H1 (cell line): Measurements from ENCODE around the gene USP51. TPM values are rescaled to one million over a fixed set of nuclear protein-coding genes. Genes with fewer than 3 reads are reported as not detected.

Experiments used
- CTCF ChIA-PET: fragments of 300-600 bp; sonication (Branson Sonifier 250); formaldehyde crosslinking; loops from one replicate; lab custom pipeline; 2021; ENCODE audit not compliant: partially characterized antibody; lab: Charles Lee
- POLR2A ChIA-PET: fragments of 300-600 bp; sonication (Branson Sonifier 250); formaldehyde crosslinking; loops from one replicate; lab custom pipeline; 2021; ENCODE audit warnings: inconsistent platforms; ENCODE audit not compliant: partially characterized antibody; lab: Charles Lee
- DNase-seq, 2 experiments: peaks; one replicate each; pipeline versions ENCODE4 v3.0.0 to v3.0.0-alpha.2; 2010 to 2022; ENCODE audit warnings: low spot score in 2 of 2, low read depth in 1 of 2, mixed read lengths in 1 of 2
- FAIRE-seq: peaks from 2 replicates; lab custom pipeline; 2011; peaks lifted over from hg19 to GRCh38; lab: Jason Lieb, UNC
- H2AFZ ChIP-seq: 2 replicates; pipeline ENCODE4 v1.8.1; 2012; ENCODE audit warnings: low read length, inconsistent platforms
- H2AK5ac ChIP-seq: 2 replicates; pipeline ENCODE4 v1.6.1; 2013; ENCODE audit warnings: low read depth, low read length
- H2BK120ac ChIP-seq: replicated peaks from 2 replicates; pipeline ENCODE3; 2013; ENCODE audit warnings: low read depth, low read length, inconsistent platforms
- H2BK12ac ChIP-seq: 2 replicates; pipeline ENCODE4 v1.6.1; 2013; ENCODE audit warnings: low read depth, low read length
- H2BK15ac ChIP-seq: 2 replicates; pipeline ENCODE4 v1.6.1; 2013; ENCODE audit warnings: low read length
- H2BK20ac ChIP-seq: 2 replicates; pipeline ENCODE4 v1.6.1; 2013; ENCODE audit warnings: low read length
- H2BK5ac ChIP-seq: 2 replicates; pipeline ENCODE4 v1.6.1; 2013; ENCODE audit warnings: low read depth, low read length
- H3K14ac ChIP-seq: 2 replicates; pipeline ENCODE4 v1.6.1; 2013; ENCODE audit warnings: inconsistent platforms; ENCODE audit not compliant: insufficient read length
- H3K18ac ChIP-seq: 2 replicates; pipeline ENCODE4 v1.6.1; 2013; ENCODE audit warnings: low read length; ENCODE audit errors: extremely low read depth
- H3K23ac ChIP-seq: 2 replicates; pipeline ENCODE4 v1.6.1; 2013; ENCODE audit warnings: inconsistent platforms; ENCODE audit not compliant: insufficient read length
- H3K23me2 ChIP-seq: 2 replicates; pipeline ENCODE4 v1.6.1; 2013; ENCODE audit warnings: low read depth, low read length
- H3K27ac ChIP-seq: 2 replicates; pipeline ENCODE4 v1.6.1; 2011; ENCODE audit warnings: low read depth, low read length, inconsistent platforms
- H3K27me3 ChIP-seq, 4 experiments: replicated peaks in 1 of 4; 1 replicate in 1 of 4; 2 replicates in 3 of 4; pipeline versions ENCODE4 v1.6.1 to v1.8.1; 2011 to 2013; ENCODE audit warnings: low read length in 3 of 4, mild to moderate bottlenecking in 3 of 4, inconsistent platforms in 2 of 4, mixed read lengths in 2 of 4, moderate library complexity in 1 of 4; ENCODE audit not compliant: control insufficient read depth in 3 of 4, insufficient read depth in 3 of 4; ENCODE audit errors: extremely low read depth in 1 of 4
- H3K36me3 ChIP-seq, 4 experiments: 2 replicates each; pipeline versions ENCODE4 v1.6.1 to v1.8.1; 2011 to 2013; ENCODE audit warnings: mild to moderate bottlenecking in 4 of 4, low read length in 3 of 4, moderate library complexity in 2 of 4, control low read depth in 1 of 4, inconsistent platforms in 1 of 4; ENCODE audit not compliant: insufficient read depth in 4 of 4, control insufficient read depth in 2 of 4
- H3K4ac ChIP-seq: replicated peaks from 2 replicates; pipeline ENCODE3; 2013; ENCODE audit warnings: low read length, low read depth, mixed read lengths, inconsistent platforms; ENCODE audit not compliant: insufficient read length
- H3K4me1 ChIP-seq, 4 experiments: replicated peaks in 1 of 4; 1 replicate in 1 of 4; 2 replicates in 3 of 4; pipeline versions ENCODE4 v1.6.1 to v1.8.1; 2011 to 2013; ENCODE audit warnings: low read length in 3 of 4, inconsistent platforms in 2 of 4, mixed read lengths in 1 of 4; ENCODE audit not compliant: insufficient read depth in 4 of 4, control insufficient read depth in 3 of 4
- H3K4me2 ChIP-seq, 2 experiments: 2 replicates each; pipeline versions ENCODE4 v1.6.1 to v1.8.1; 2011 to 2013; ENCODE audit warnings: low read depth in 2 of 2, low read length in 2 of 2, control low read depth in 1 of 2, inconsistent platforms in 1 of 2, mild to moderate bottlenecking in 1 of 2; ENCODE audit not compliant: insufficient read depth in 1 of 2
- H3K4me3 ChIP-seq, 4 experiments: fragments of 200-600, 300-600 bp in 1 of 4; sonication (generic), shearing (Covaris generic), sonication (Bioruptor Twin) in 1 of 4; 2 replicates each; pipeline versions ENCODE4 v1.5.1 to v1.8.1; 2011 to 2016; ENCODE audit warnings: low read length in 4 of 4, low read depth in 3 of 4, control low read depth in 2 of 4, inconsistent platforms in 2 of 4, mild to moderate bottlenecking in 2 of 4, mixed read lengths in 1 of 4, moderate library complexity in 1 of 4; ENCODE audit not compliant: insufficient read depth in 2 of 4; ENCODE audit errors: extremely low read depth in 1 of 4
- H3K56ac ChIP-seq: replicated peaks from 2 replicates; pipeline ENCODE3; 2013; ENCODE audit warnings: low read depth, mild to moderate bottlenecking, mixed read lengths, low read length, inconsistent platforms; ENCODE audit not compliant: insufficient read length
- H3K79me1 ChIP-seq: 2 replicates; pipeline ENCODE4 v1.6.1; 2013; ENCODE audit warnings: low read depth, low read length, control low read depth
- H3K79me2 ChIP-seq, 2 experiments: 2 replicates each; pipeline versions ENCODE4 v1.6.1 to v1.8.1; 2012 to 2013; ENCODE audit warnings: low read length in 2 of 2, mild to moderate bottlenecking in 2 of 2, inconsistent platforms in 1 of 2; ENCODE audit not compliant: insufficient read depth in 2 of 2, control insufficient read depth in 1 of 2
- H3K9ac ChIP-seq, 4 experiments: replicated peaks in 1 of 4; 1 replicate in 1 of 4; 2 replicates in 3 of 4; pipeline versions ENCODE4 v1.6.1 to v1.8.1; 2011 to 2013; ENCODE audit warnings: low read depth in 3 of 4, low read length in 3 of 4, control low read depth in 2 of 4, mild to moderate bottlenecking in 2 of 4, moderate library complexity in 2 of 4, inconsistent platforms in 1 of 4; ENCODE audit errors: extremely low read depth in 1 of 4
- H3K9me3 ChIP-seq, 2 experiments: 2 replicates each; pipeline versions ENCODE4 v1.6.1 to v1.8.1; 2012 to 2013; ENCODE audit warnings: mild to moderate bottlenecking in 2 of 2, moderate library complexity in 2 of 2, control low read depth in 1 of 2, inconsistent platforms in 1 of 2, low read depth in 1 of 2, low read length in 1 of 2, mixed read lengths in 1 of 2; ENCODE audit not compliant: insufficient read depth in 2 of 2
- H4K20me1 ChIP-seq, 2 experiments: replicated peaks in 1 of 2; 2 replicates each; pipeline versions ENCODE3 to v1.8.1; 2011 to 2013; ENCODE audit warnings: inconsistent platforms in 2 of 2, low read length in 2 of 2, mild to moderate bottlenecking in 1 of 2; ENCODE audit not compliant: insufficient read depth in 2 of 2, control insufficient read depth in 1 of 2
- H4K5ac ChIP-seq: 2 replicates; pipeline ENCODE4 v1.6.1; 2013; ENCODE audit warnings: low read length, low read depth, mixed read lengths, inconsistent platforms; ENCODE audit not compliant: insufficient read length
- H4K8ac ChIP-seq: 2 replicates; pipeline ENCODE4 v1.8.0; 2013; ENCODE audit warnings: mild to moderate bottlenecking, moderate library complexity, low read length, inconsistent platforms; ENCODE audit not compliant: insufficient read depth; ENCODE audit errors: extremely low read depth
- H4K91ac ChIP-seq: replicated peaks from 2 replicates; pipeline ENCODE3; 2013; ENCODE audit warnings: low read length, mixed read lengths, inconsistent platforms; ENCODE audit not compliant: insufficient read length
- CEBPB ChIP-seq: IDR thresholded peaks from 2 replicates; pipeline ENCODE4 v1.6.1; 2012; ENCODE audit warnings: low read depth, low read length
- CHD2 ChIP-seq: IDR thresholded peaks from 2 replicates; pipeline ENCODE4 v1.6.1; 2012; ENCODE audit warnings: low read length, improper control_type of control experiment
- CREB1 ChIP-seq: IDR thresholded peaks from 2 replicates; pipeline ENCODE4 v1.6.1; 2012; ENCODE audit warnings: inconsistent platforms
- HDAC2 ChIP-seq, 2 experiments: fragments of 300-600 bp in 1 of 2; sonication (generic) in 1 of 2; IDR thresholded peaks; 2 replicates each; pipeline ENCODE4 v1.6.1; 2011 to 2012; ENCODE audit warnings: low read depth in 2 of 2, low read length in 2 of 2, mild to moderate bottlenecking in 2 of 2, moderate library complexity in 2 of 2, borderline replicate concordance in 1 of 2, inconsistent platforms in 1 of 2
- KDM5A ChIP-seq: fragments of 200-600 bp; IDR thresholded peaks from 2 replicates; pipeline ENCODE4 v1.7.1; 2012; ENCODE audit warnings: mild to moderate bottlenecking, low read length, inconsistent platforms, mixed read lengths
- MAX ChIP-seq: IDR thresholded peaks from 2 replicates; pipeline ENCODE4 v1.6.1; 2012; ENCODE audit warnings: inconsistent platforms
- POLR2A ChIP-seq, 2 experiments: IDR thresholded peaks; 1 replicate in 1 of 2; 2 replicates in 1 of 2; pipeline ENCODE4 v1.6.1; 2011; ENCODE audit warnings: low read depth in 2 of 2, low read length in 2 of 2, mild to moderate bottlenecking in 2 of 2; ENCODE audit errors: control extremely low read depth in 1 of 2
- RBBP5 ChIP-seq: IDR thresholded peaks from 2 replicates; pipeline ENCODE4 v1.7.1; 2012; ENCODE audit warnings: low read depth, mild to moderate bottlenecking, inconsistent platforms, low read length, moderate library complexity, borderline replicate concordance
- SAP30 ChIP-seq: fragments of 300-600 bp; sonication (generic); IDR thresholded peaks from 2 replicates; pipeline ENCODE4 v1.7.1; 2012; ENCODE audit warnings: low read length, moderate library complexity, mild to moderate bottlenecking, inconsistent platforms; ENCODE audit not compliant: insufficient read depth, insufficient replicate concordance
- SIN3A ChIP-seq, 2 experiments: IDR thresholded peaks in 1 of 2; conservative IDR thresholded peaks in 1 of 2; 2 replicates each; pipeline ENCODE4 v1.6.1; 2011 to 2012; ENCODE audit warnings: low read length in 2 of 2, improper control_type of control experiment in 1 of 2, low read depth in 1 of 2, mild to moderate bottlenecking in 1 of 2
- SIX5 ChIP-seq: IDR thresholded peaks from 2 replicates; pipeline ENCODE4 v1.6.1; 2011; ENCODE audit warnings: mild to moderate bottlenecking, low read depth, low read length
- SP2 ChIP-seq: IDR thresholded peaks from 2 replicates; pipeline ENCODE4 v1.6.1; 2012; ENCODE audit warnings: mild to moderate bottlenecking, low read length, inconsistent platforms
- SP4 ChIP-seq: IDR thresholded peaks from 2 replicates; pipeline ENCODE4 v1.6.1; 2012; ENCODE audit warnings: low read length, inconsistent platforms
- TAF7 ChIP-seq: optimal IDR thresholded peaks from 2 replicates; pipeline ENCODE3; 2011; ENCODE audit warnings: low read depth, mild to moderate bottlenecking, inconsistent platforms, low read length, moderate library complexity, borderline replicate concordance
- ZNF274 ChIP-seq: IDR thresholded peaks from 2 replicates; pipeline ENCODE4 v1.7.0; 2012; ENCODE audit warnings: low read length, borderline replicate concordance; ENCODE audit errors: extremely low read depth
- WGBS, 2 experiments: shearing (Covaris generic) in 1 of 2; methylation state at CpG; one replicate each; pipeline versions ENCODE4 v1.1.6 to v1.1.7; 2013 to 2015; ENCODE audit warnings: low lambda C conversion rate in 2 of 2, mixed read lengths in 2 of 2, inconsistent platforms in 1 of 2, low coverage in 1 of 2, missing lambda C conversion rate in 1 of 2; ENCODE audit not compliant: insufficient replicate concordance in 2 of 2, insufficient coverage in 1 of 2, insufficient read length in 1 of 2; ENCODE audit errors: extremely low coverage in 1 of 2, missing lambda C conversion rate in 1 of 2; 5-methylcytosine and 5-hydroxymethylcytosine counted together
- polyA plus RNA-seq, 7 experiments: library from polyadenylated mRNA; depleted of rRNA in 3 of 7; stranded (reverse) in 5 of 7; unstranded in 2 of 7; fragments of >200 nt in 5 of 7; fragments of 200-250 nt in 2 of 7; gene quantifications; 1 replicate in 5 of 7; 2 replicates in 1 of 7; 4 replicates in 1 of 7; pipeline versions ENCODE4 v1.2.1 to v1.2.3, GENCODE V29; 2011 to 2013; ENCODE audit warnings: missing spikeins in 2 of 7, mixed read lengths in 2 of 7
- total RNA-seq: library from RNA; stranded (reverse); fragmentation: NEBNext Ultra II Directional; extraction: Animal tissue kit (Norgen Biotek cat#: 25700); gene quantifications from 2 replicates; pipeline ENCODE4 v1.2.1, GENCODE V29; 2021

USP51 gene
- total and polyA plus RNA-seq, 2 of the 8 experiments (the other 6 are each of a cell fraction or from before 2014, with no cell fraction given), result 5.2 to 5.6 TPM

DNA sequence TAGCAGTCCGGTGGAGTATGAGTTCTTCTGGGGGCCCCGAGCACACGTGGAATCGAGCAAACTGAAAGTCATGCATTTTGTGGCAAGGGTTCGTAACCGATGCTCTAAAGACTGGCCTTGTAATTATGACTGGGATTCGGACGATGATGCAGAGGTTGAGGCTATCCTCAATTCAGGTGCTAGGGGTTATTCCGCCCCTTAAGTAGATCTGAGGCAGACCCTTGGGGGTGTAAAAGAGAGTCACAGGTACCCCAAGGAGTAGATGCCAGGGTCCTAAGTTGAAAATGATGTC is 36.9 kb downstream of the USP51 start:
- no peak for FAIRE-seq
- no peak overlapping the region for H2BK12ac ChIP-seq
- H3K4ac ChIP-seq, result no peak overlapping the region
- no peak overlapping the region for H2BK120ac ChIP-seq
- no peak overlapping the region for H4K8ac ChIP-seq
- H3K9ac ChIP-seq, result no peak overlapping the region; a peak in 1 of 7 replicates
- no peak overlapping the region for H2AK5ac ChIP-seq
- WGBS, 2 experiments, result 60% methylated on average over 9 of the region's 9 CpGs; no CpG with 5 or more reads in 1 of the 2 experiments
- no peaks in the 10 kb centered on the region; a peak in 1 of 4 replicates for H3K9me3 ChIP-seq
- H3K56ac ChIP-seq, result no peak overlapping the region
- no peak overlapping the region for H3K18ac ChIP-seq
- CTCF ChIA-PET, result no interaction called here
- no peak overlapping the region for H3K27ac ChIP-seq
- H3K27me3 ChIP-seq, result no peaks in the 10 kb centered on the region
- DNase-seq, result no peak
- H4K5ac ChIP-seq, result no peak overlapping the region
- H4K20me1 ChIP-seq, result no peaks in the 10 kb centered on the region
- no peak overlapping the region for H4K91ac ChIP-seq
- H3K79me1 ChIP-seq, result no peaks in the 10 kb centered on the region
- TF ChIP-seq HDAC2 (IDR thresholded peaks at IDR 0.05; ENCODE audit: borderline replicate concordance in 1 of 2, low read depth in 2 of 2, low read length in 2 of 2), result no peak
- no peak for TF ChIP-seq RBBP5
- no peak for TF ChIP-seq POLR2A (IDR thresholded peaks at IDR 0.05; ENCODE audit: control extremely low read depth in 1 of 2, low read depth in 2 of 2, low read length in 2 of 2)
- no peak for TF ChIP-seq CEBPB
- no peak for TF ChIP-seq CHD2
- no peak for TF ChIP-seq SIN3A (conservative IDR thresholded peaks at IDR 0.05 in 1 of 2, IDR thresholded peaks at IDR 0.05 in 1 of 2; ENCODE audit: low read depth in 1 of 2, low read length in 2 of 2)
- no peak for TF ChIP-seq KDM5A
- no peak for TF ChIP-seq TAF7
- no peak for TF ChIP-seq SP4
- TF ChIP-seq SIX5, result no peak
- no peak for TF ChIP-seq CREB1
- no peak for TF ChIP-seq SP2
- TF ChIP-seq MAX, result no peak
- TF ChIP-seq ZNF274, result no peak
- TF ChIP-seq SAP30, result no peak
- H3K4me2 ChIP-seq, result peak overlapping the region; percentile 51 to 72; a peak in 3 of 4 replicates
- no peak overlapping the region for H2BK20ac ChIP-seq
- no peak overlapping the region for H2BK15ac ChIP-seq
- no peaks in the 10 kb centered on the region for H3K36me3 ChIP-seq
- H2BK5ac ChIP-seq, result no peak overlapping the region
- H3K4me1 ChIP-seq, result no peaks in the 10 kb centered on the region
- H3K79me2 ChIP-seq, result no peaks in the 10 kb centered on the region
- no peak overlapping the region for H3K14ac ChIP-seq
- no peaks in the 10 kb centered on the region for H3K23me2 ChIP-seq
- H3K23ac ChIP-seq, result no peak overlapping the region
- H2AFZ ChIP-seq, result no peak overlapping the region
- POLR2A ChIA-PET, result no interaction called here
- peak overlapping the region; percentile 40 to 90 (median 53) for H3K4me3 ChIP-seq
